HepG2 (cell line): Measurements from ENCODE around the gene GPAT3. TPM values are rescaled to one million over a fixed set of nuclear protein-coding genes. Genes with fewer than 3 reads are reported as not detected.

Experiments
- CTCF ChIP-seq: sonication (generic); formaldehyde crosslinking; IDR thresholded peaks from 2 replicates; pipeline ENCODE4 v1.5.0; 2020; ENCODE audit warnings: mild to moderate bottlenecking, missing genetic modification reagents, moderate library complexity
- KLF12 ChIP-seq: sonication (generic); formaldehyde crosslinking; IDR thresholded peaks from 2 replicates; pipeline ENCODE4 v1.4.0; 2020; ENCODE audit warnings: missing genetic modification reagents, borderline replicate concordance
- NFE2 ChIP-seq: sonication (generic); formaldehyde crosslinking; IDR thresholded peaks from 2 replicates; pipeline ENCODE4 v1.4.0; 2020; ENCODE audit warnings: missing genetic modification reagents
- NPAS2 ChIP-seq: sonication (generic); formaldehyde crosslinking; IDR thresholded peaks from 2 replicates; pipeline ENCODE4 v1.8.0; 2022; ENCODE audit warnings: mild to moderate bottlenecking, missing genetic modification reagents, borderline replicate concordance
- NR2F1 ChIP-seq, 2 experiments: fragments of 450-650 bp in 1 of 2; formaldehyde crosslinking in 1 of 2; IDR thresholded peaks; 2 replicates each; pipeline versions ENCODE4 v1.5.0 to v1.6.1; 2016 to 2020; ENCODE audit warnings: mild to moderate bottlenecking in 1 of 2, missing compliant biosample characterization in 1 of 2, missing genetic modification reagents in 1 of 2, moderate library complexity in 1 of 2
- SATB2 ChIP-seq: sonication (generic); formaldehyde crosslinking; IDR thresholded peaks from 2 replicates; pipeline ENCODE4 v1.5.0; 2020; ENCODE audit warnings: missing genetic modification reagents
- TBP ChIP-seq: sonication (generic); formaldehyde crosslinking; IDR thresholded peaks from 2 replicates; pipeline ENCODE4 v1.5.0; 2020; ENCODE audit warnings: missing genetic modification reagents
- ZBTB34 ChIP-seq: sonication (generic); formaldehyde crosslinking; IDR thresholded peaks from 2 replicates; pipeline ENCODE4 v1.8.0; 2022; ENCODE audit warnings: mild to moderate bottlenecking, missing genetic modification reagents
- ZNF143 ChIP-seq: sonication (generic); formaldehyde crosslinking; IDR thresholded peaks from 2 replicates; pipeline ENCODE4 v1.4.0; 2020; ENCODE audit warnings: missing genetic modification reagents
- ZNF232 ChIP-seq: sonication (generic); formaldehyde crosslinking; IDR thresholded peaks from 2 replicates; pipeline ENCODE4 v1.4.0; 2020; ENCODE audit warnings: missing genetic modification reagents, borderline replicate concordance
- ZNF737 ChIP-seq: sonication (generic); formaldehyde crosslinking; IDR thresholded peaks from 2 replicates; pipeline ENCODE4 v1.5.0; 2020; ENCODE audit warnings: missing genetic modification reagents, mild to moderate bottlenecking, borderline replicate concordance
- polyA plus RNA-seq, 8 experiments: library from polyadenylated mRNA; depleted of rRNA in 3 of 8; stranded (reverse) in 7 of 8; unstranded in 1 of 8; fragments of >200 nt; fragmentation: Illumina TruSeq in 4 of 8; extraction: Trizol in 4 of 8; gene quantifications; 2 replicates each; pipeline versions ENCODE4 v1.2.1 to v1.2.3, GENCODE V29; 2011 to 2016; ENCODE audit warnings: low read depth in 4 of 8, missing spikeins in 1 of 8, mixed read lengths in 1 of 8; ENCODE audit not compliant: insufficient read depth in 1 of 8
- total RNA-seq, 5 experiments: library from RNA; depleted of rRNA; stranded (reverse); fragments of >200 nt; fragmentation: Illumina TruSeq; extraction: Trizol; gene quantifications; 2 replicates each; pipeline ENCODE4 v1.2.3, GENCODE V29; 2016; ENCODE audit warnings: low read depth in 1 of 5
- TF ChIP-seq, protein P1 (sequence below): sonication (generic); formaldehyde crosslinking; IDR thresholded peaks from 2 replicates; pipeline ENCODE4 v1.4.0; 2020; ENCODE audit warnings: missing genetic modification reagents
- TF ChIP-seq, protein P2 (sequence below): sonication (generic); formaldehyde crosslinking; IDR thresholded peaks from 2 replicates; pipeline ENCODE4 v1.8.0; 2022; ENCODE audit warnings: missing genetic modification reagents, mild to moderate bottlenecking, inconsistent platforms, borderline replicate concordance
- TF ChIP-seq, protein P3 (sequence below): sonication (generic); formaldehyde crosslinking; IDR thresholded peaks from 2 replicates; pipeline ENCODE4 v1.8.0; 2022; ENCODE audit warnings: low read depth, missing genetic modification reagents
- TF ChIP-seq, protein P4 (sequence below): sonication (generic); formaldehyde crosslinking; IDR thresholded peaks from 2 replicates; pipeline ENCODE4 v1.4.0; 2020; ENCODE audit warnings: missing genetic modification reagents

The GPAT3 gene
- total and polyA plus RNA-seq, 2 of the 13 experiments (the other 11 are each of a cell fraction or from before 2014, with no cell fraction given): 2.4 to 2.6 TPM

GRCh38 chr4:83535520-83536361, at the start of gene GPAT3 (continued):
- TF ChIP-seq, protein P1, sequence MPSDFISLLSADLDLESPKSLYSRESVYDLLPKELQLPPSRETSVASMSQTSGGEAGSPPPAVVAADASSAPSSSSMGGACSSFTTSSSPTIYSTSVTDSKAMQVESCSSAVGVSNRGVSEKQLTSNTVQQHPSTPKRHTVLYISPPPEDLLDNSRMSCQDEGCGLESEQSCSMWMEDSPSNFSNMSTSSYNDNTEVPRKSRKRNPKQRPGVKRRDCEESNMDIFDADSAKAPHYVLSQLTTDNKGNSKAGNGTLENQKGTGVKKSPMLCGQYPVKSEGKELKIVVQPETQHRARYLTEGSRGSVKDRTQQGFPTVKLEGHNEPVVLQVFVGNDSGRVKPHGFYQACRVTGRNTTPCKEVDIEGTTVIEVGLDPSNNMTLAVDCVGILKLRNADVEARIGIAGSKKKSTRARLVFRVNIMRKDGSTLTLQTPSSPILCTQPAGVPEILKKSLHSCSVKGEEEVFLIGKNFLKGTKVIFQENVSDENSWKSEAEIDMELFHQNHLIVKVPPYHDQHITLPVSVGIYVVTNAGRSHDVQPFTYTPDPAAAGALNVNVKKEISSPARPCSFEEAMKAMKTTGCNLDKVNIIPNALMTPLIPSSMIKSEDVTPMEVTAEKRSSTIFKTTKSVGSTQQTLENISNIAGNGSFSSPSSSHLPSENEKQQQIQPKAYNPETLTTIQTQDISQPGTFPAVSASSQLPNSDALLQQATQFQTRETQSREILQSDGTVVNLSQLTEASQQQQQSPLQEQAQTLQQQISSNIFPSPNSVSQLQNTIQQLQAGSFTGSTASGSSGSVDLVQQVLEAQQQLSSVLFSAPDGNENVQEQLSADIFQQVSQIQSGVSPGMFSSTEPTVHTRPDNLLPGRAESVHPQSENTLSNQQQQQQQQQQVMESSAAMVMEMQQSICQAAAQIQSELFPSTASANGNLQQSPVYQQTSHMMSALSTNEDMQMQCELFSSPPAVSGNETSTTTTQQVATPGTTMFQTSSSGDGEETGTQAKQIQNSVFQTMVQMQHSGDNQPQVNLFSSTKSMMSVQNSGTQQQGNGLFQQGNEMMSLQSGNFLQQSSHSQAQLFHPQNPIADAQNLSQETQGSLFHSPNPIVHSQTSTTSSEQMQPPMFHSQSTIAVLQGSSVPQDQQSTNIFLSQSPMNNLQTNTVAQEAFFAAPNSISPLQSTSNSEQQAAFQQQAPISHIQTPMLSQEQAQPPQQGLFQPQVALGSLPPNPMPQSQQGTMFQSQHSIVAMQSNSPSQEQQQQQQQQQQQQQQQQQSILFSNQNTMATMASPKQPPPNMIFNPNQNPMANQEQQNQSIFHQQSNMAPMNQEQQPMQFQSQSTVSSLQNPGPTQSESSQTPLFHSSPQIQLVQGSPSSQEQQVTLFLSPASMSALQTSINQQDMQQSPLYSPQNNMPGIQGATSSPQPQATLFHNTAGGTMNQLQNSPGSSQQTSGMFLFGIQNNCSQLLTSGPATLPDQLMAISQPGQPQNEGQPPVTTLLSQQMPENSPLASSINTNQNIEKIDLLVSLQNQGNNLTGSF (CRISPR knock-in tag): no peak
- no peak for TF ChIP-seq NFE2 (CRISPR knock-in tag)
- no peak for TF ChIP-seq ZNF737 (CRISPR knock-in tag)
- TF ChIP-seq ZBTB34 (CRISPR knock-in tag): no peak
- TF ChIP-seq KLF12 (CRISPR knock-in tag): no peak
- TF ChIP-seq ZNF143 (CRISPR knock-in tag): no peak
- TF ChIP-seq NPAS2 (CRISPR knock-in tag): no peak
- TF ChIP-seq, protein P2, sequence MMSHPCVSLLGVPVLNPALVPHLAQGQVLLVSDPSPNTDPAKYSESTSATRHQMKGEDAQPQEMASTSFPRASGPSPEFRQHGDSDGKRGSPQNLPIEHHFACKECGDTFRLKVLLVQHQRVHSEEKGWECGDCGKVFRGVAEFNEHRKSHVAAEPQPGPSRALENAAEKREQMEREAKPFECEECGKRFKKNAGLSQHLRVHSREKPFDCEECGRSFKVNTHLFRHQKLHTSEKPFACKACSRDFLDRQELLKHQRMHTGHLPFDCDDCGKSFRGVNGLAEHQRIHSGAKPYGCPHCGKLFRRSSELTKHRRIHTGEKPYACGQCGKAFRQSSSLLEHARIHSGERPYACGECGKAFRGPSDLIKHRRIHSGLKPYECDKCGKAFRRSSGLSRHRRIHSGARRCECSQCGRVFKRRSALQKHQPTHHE: no peak
- TF ChIP-seq, protein P3, sequence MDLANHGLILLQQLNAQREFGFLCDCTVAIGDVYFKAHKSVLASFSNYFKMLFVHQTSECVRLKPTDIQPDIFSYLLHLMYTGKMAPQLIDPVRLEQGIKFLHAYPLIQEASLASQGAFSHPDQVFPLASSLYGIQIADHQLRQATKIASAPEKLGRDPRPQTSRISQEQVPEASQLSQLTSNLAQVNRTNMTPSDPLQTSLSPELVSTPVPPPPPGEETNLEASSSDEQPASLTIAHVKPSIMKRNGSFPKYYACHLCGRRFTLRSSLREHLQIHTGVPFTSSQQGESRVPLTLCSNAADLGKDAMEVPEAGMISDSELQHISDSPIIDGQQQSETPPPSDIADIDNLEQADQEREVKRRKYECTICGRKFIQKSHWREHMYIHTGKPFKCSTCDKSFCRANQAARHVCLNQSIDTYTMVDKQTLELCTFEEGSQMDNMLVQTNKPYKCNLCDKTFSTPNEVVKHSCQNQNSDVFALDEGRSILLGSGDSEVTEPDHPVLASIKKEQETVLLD (CRISPR knock-in tag): no peak
- no peak for TF ChIP-seq SATB2 (CRISPR knock-in tag)
- TF ChIP-seq, protein P4, sequence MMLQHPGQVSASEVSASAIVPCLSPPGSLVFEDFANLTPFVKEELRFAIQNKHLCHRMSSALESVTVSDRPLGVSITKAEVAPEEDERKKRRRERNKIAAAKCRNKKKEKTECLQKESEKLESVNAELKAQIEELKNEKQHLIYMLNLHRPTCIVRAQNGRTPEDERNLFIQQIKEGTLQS (CRISPR knock-in tag): peak; percentile 92
- TF ChIP-seq CTCF (CRISPR knock-in tag): no peak
- no peak for TF ChIP-seq TBP
- no peak for TF ChIP-seq ZNF232 (CRISPR knock-in tag)
- TF ChIP-seq NR2F1 (CRISPR knock-in tag; IDR thresholded peaks at IDR 0.05): no peak
